ENCODE data around the gene HOXB3. TPM values are rescaled to one million over a fixed set of nuclear protein-coding genes. Genes with fewer than 3 reads are reported as not detected.

HOXB3 gene
- total and polyA plus RNA-seq, 4 donors, result 23.8 to 162 (median 94.8) TPM

DNA sequence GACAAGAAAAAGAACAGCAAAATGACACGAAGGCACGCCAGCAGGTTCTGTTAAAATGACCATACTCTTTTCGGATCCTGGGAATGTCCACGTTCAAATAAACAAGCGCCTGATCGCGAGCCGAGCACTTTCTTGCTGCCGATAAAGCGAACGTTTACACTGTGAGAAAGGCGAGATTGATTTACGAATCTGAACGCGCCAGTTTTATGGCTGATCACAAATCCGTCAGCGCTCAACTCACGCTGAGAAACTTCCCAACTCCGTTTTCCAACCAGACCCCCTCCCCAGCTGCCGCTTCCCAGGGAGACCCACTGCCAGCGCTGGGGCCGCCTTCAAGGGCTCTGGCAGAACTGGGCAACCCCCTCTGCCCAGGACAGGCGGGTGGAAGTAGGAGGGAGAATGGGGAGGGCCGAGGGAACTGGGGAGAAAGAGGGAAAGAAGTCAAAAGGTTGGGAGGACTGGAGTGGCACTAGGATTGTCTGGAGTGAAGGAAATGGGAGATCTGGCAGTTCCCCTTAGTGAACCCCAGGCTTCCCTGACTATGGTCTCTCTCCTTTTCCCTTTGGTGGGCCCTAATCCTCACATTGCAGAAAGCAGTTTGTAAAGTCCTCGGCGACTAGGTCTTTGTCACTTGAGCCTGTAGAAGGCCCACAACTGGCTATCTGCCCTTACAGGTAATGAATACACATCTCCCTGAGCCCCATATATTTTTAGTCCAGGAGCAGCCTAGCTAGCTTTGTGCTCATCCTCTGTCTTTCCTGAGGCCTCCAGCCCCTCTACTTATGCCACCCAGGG lies 18.8 kb downstream of the HOXB3 start:
- peak overlapping the region; percentile 99 for H3K27ac ChIP-seq (ENCODE audit: low read depth, low read length)

DNA sequence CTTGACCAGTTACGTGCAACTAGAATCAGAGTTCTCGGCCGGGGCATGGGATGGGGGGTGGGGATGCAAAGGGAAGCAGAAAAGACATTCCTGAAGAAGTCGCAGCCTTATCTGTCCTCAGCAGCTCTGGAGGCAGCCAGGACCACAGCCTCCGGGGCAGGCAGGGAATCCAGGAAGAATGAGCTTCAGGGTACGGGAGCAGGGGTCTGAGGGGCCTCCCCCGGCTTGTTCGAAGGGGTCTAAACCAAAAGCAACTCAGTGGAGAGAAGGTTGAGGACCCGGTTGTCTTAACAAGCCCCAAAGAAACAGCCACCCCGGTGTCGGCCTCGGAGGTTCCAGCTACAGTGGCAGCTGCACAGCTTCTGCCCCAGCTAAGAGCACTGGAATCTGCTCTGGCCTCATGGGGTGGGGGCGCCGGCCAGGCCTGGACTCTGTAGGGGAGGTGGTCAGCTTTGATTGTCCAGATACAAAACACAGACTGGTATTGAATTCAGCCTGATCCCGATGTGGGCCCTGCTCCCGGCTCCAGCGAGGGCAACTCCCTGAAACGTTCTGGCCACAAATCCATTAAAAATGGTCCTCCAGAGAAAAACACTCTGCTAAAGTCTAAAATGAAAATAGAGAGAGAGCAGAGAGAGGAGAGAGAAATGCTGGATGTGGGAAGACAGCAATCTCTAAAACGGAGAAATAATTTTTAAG lies 19.6 kb downstream of the HOXB3 start:
- 4% methylated on average over 14 of the region's 19 CpGs for WGBS (ENCODE audit: insufficient coverage)
- peak in 1 of 6 donors; percentile 40 for DNase-seq (ENCODE audit: low read depth in 4 of 6, low spot score in 6 of 6)
- Histone ChIP-seq H3K27me3 (ENCODE audit: control insufficient read depth, insufficient read depth, low read length) (no peaks in the 10 kb centered on the region), H3K36me3 (ENCODE audit: control insufficient read depth, insufficient read depth, low read length) (peaks cover 24% of the 10 kb centered on the region), H3K4me1 (ENCODE audit: control insufficient read depth, insufficient read depth, low read length) (peaks cover 78% of the 10 kb centered on the region), H3K9me3 (ENCODE audit: control insufficient read depth, insufficient read depth, low read length) (no peaks in the 10 kb centered on the region), H3K27ac (ENCODE audit: low read depth, low read length) (peak overlapping the region; percentile 99), H3K4me3 (ENCODE audit: low read depth, low read length) (peak overlapping the region; percentile 46)

More for the DNA sequence above, 18.8 kb downstream of the HOXB3 start:
- Histone ChIP-seq H3K4me3 (ENCODE audit: low read depth, low read length) (peak overlapping the region; percentile 46), H3K36me3 (ENCODE audit: control insufficient read depth, insufficient read depth, low read length) (peaks cover 25% of the 10 kb centered on the region), H3K27me3 (ENCODE audit: control insufficient read depth, insufficient read depth, low read length) (no peaks in the 10 kb centered on the region), H3K9me3 (ENCODE audit: control insufficient read depth, insufficient read depth, low read length) (no peaks in the 10 kb centered on the region), H3K4me1 (ENCODE audit: control insufficient read depth, insufficient read depth, low read length) (peaks cover 79% of the 10 kb centered on the region)
- WGBS (ENCODE audit: insufficient coverage), result 8% methylated on average over 21 of the region's 26 CpGs
- peak in 2 of 6 donors; percentile 70 to 91 for DNase-seq (ENCODE audit: low read depth in 4 of 6, low spot score in 6 of 6)

DNA sequence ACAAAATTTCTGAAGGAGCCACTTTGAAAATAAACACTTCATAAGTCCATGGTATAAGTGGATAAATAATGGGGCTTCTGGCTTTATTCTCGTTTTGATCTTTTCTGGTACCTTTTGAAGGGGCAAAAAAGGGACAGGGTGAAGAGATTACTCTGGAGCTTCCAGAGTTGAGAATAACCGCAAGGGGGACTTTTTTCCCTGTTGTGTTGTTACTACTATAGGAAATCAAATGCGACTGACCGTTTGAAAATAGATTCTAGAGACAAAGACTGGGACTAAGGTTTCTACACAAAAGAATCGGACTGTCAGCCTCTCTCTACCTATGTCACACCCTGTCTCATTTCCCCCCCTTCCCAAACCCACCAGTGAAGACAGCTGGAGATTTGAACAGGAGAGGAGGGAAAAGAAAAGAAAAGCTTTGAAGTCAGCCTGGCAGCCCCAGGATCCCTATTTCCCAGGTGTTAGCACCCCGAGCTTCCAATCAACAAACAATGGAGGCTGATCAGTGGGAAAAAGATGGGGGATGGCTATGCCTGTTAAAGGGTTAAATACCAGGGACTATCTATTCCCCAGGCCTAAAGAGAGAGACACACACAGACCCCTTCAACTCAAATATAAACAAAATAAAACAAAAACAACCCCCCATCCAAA lies 20.2 kb downstream of the HOXB3 start:
- no peaks in the 10 kb centered on the region for H3K27me3 ChIP-seq (ENCODE audit: control insufficient read depth, insufficient read depth, low read length)
- 20% methylated on average over 1 of the region's 6 CpGs for WGBS (ENCODE audit: insufficient coverage)
- H3K4me1 ChIP-seq (ENCODE audit: control insufficient read depth, insufficient read depth, low read length), result peaks cover 84% of the 10 kb centered on the region

DNA sequence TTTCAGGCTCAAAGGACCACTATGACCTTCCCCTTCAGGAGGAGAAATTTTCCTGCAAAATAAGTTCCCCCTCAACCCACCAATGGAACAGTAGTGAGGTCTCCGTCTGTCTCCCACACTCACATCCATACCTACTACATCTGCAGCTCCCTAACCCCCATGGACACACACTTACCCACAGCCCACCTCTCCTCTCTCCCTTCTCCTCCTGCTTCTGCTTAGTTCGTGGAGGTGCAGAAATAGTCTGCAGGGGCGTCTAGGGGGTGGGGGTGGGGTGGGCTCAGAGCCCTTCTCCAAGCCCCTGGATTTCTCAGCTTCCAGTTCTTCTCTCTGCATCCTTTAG lies 20.8 kb downstream of the HOXB3 start:
- H3K27me3 ChIP-seq (ENCODE audit: control insufficient read depth, insufficient read depth, low read length), result no peaks in the 10 kb centered on the region
- no peak for DNase-seq (ENCODE audit: low read depth in 4 of 6, low spot score in 6 of 6)
- H3K36me3 ChIP-seq (ENCODE audit: control insufficient read depth, insufficient read depth, low read length), result peaks cover 29% of the 10 kb centered on the region
- H3K4me3 ChIP-seq (ENCODE audit: low read depth, low read length), result peak overlapping the region; percentile 46
- H3K9me3 ChIP-seq (ENCODE audit: control insufficient read depth, insufficient read depth, low read length), result no peaks in the 10 kb centered on the region
- no CpG with 5 or more reads among the region's 3 CpGs for whole genome bisulfite sequencing (ENCODE audit: insufficient coverage)
- H3K4me1 ChIP-seq (ENCODE audit: control insufficient read depth, insufficient read depth, low read length), result peaks cover 83% of the 10 kb centered on the region
- peak overlapping the region; percentile 99 for H3K27ac ChIP-seq (ENCODE audit: low read depth, low read length)

More for the DNA sequence above, 20.2 kb downstream of the HOXB3 start:
- peak in 1 of 6 donors; percentile 42 for DNase-seq (ENCODE audit: low read depth in 4 of 6, low spot score in 6 of 6)
- peaks cover 24% of the 10 kb centered on the region for H3K36me3 ChIP-seq (ENCODE audit: control insufficient read depth, insufficient read depth, low read length)
- no peaks in the 10 kb centered on the region for H3K9me3 ChIP-seq (ENCODE audit: control insufficient read depth, insufficient read depth, low read length)
- peak overlapping the region; percentile 46 for H3K4me3 ChIP-seq (ENCODE audit: low read depth, low read length)
- H3K27ac ChIP-seq (ENCODE audit: low read depth, low read length), result peak overlapping the region; percentile 99

DNA sequence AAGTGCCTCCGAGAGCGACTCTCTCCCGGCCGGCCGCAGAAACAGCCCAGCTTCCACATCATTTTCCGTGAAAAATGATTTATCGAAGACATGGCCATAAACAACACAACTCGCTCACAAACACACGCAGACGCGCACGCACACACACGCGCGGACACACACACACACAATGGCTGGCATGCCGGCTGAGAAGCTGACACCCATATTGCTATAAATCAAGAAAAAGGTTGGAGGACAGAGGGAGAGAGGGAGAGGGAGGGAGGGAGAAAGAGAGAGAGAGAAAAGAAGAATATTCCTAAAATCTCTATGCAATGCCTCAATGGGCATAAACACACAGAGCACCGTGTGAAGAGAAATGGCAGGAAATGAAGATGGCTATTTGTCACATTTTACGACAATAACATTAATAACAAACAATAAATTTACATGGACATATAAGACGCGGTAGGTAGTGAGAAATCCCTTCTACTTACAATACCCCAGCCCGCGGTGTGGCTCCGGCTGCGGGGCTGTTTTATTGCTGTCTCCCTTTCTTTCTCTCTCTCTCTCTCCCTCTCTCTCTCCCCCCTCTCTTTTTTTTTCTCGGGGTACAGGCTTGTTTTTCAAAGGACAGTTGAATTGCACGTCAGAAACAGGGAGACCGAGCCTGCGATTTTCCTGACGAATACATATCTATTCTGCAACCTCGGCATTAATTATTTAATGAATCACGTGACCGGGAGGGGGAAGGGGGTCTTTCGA lies 21.4 kb downstream of the HOXB3 start:
- peak overlapping the region; percentile 99 for H3K27ac ChIP-seq (ENCODE audit: low read depth, low read length)
- H3K27me3 ChIP-seq (ENCODE audit: control insufficient read depth, insufficient read depth, low read length), result no peaks in the 10 kb centered on the region
- peak overlapping the region; percentile 46 for H3K4me3 ChIP-seq (ENCODE audit: low read depth, low read length)

DNA sequence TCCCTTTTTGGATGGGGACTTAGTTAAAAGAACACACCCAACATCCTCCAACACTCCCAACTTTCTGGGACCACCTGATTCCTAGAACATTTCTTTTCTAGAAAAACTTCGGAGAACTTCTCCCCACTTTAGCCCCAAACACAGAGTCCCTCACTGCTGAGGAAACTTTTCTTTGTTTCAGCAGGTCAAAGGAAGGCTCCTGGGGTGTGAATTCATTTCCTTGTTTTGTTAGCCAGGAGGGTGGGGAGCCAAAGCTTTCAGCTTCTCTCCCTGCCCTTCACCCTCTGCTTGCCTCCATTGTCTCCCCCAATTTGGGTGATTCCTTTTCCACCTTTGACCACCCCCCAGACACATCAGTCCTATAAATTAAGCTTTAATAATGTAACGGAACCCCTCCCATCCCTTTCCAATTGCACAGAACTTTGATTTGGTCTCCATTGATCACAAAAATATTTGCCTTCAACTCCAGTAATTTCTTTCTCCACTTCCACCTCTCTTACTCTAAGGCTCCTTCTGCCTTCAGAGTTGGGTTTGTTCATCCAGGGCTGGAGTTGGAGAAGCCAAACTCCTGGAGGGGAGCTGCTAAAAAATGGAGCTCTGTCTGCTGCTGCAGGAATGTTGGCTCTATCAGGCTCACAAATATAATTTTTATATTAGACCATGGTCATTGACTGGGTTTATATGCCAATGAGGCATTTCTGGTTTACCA lies 22.2 kb downstream of the HOXB3 start:
- H3K9me3 ChIP-seq (ENCODE audit: control insufficient read depth, insufficient read depth, low read length), result no peaks in the 10 kb centered on the region
- H3K4me1 ChIP-seq (ENCODE audit: control insufficient read depth, insufficient read depth, low read length), result peaks cover 83% of the 10 kb centered on the region
- no peaks in the 10 kb centered on the region for H3K27me3 ChIP-seq (ENCODE audit: control insufficient read depth, insufficient read depth, low read length)
- peak overlapping the region; percentile 46 for H3K4me3 ChIP-seq (ENCODE audit: low read depth, low read length)
- H3K36me3 ChIP-seq (ENCODE audit: control insufficient read depth, insufficient read depth, low read length), result peaks cover 33% of the 10 kb centered on the region
- DNase-seq (ENCODE audit: low read depth in 4 of 6, low spot score in 6 of 6), result no peak
- WGBS (ENCODE audit: insufficient coverage), result 0% methylated on average over 1 of the region's 2 CpGs
- H3K27ac ChIP-seq (ENCODE audit: low read depth, low read length), result peak overlapping the region; percentile 99

More for the DNA sequence above, 21.4 kb downstream of the HOXB3 start:
- Histone ChIP-seq H3K36me3 (ENCODE audit: control insufficient read depth, insufficient read depth, low read length) (peaks cover 30% of the 10 kb centered on the region), H3K4me1 (ENCODE audit: control insufficient read depth, insufficient read depth, low read length) (peaks cover 83% of the 10 kb centered on the region), H3K9me3 (ENCODE audit: control insufficient read depth, insufficient read depth, low read length) (no peaks in the 10 kb centered on the region)
- peak in 2 of 6 donors; percentile 44 to 95 for DNase-seq (ENCODE audit: low read depth in 4 of 6, low spot score in 6 of 6)
- WGBS (ENCODE audit: insufficient coverage), result 2% methylated on average over 10 of the region's 33 CpGs

DNA sequence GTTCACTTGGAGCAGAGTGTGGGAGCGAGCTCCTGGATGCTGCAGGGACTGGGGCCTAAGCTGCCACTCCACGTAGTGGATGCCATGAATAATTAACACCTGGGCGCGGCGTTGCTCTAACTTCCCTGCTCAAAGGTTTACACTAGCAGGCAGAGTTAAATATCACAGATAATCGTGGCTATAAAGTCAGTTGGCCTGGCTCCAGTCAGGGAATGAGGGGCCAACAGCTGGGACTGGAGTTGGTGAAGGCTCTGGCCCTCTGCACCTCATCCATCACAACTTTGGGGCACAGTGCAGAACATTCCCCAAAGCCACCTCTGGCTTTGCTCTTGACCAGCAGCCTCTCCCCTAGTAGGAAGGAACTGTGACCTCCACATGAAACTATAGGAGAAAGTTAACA lies 22.8 kb downstream of the HOXB3 start:
- Histone ChIP-seq H3K36me3 (ENCODE audit: control insufficient read depth, insufficient read depth, low read length) (peaks cover 28% of the 10 kb centered on the region), H3K4me1 (ENCODE audit: control insufficient read depth, insufficient read depth, low read length) (peaks cover 83% of the 10 kb centered on the region), H3K27ac (ENCODE audit: low read depth, low read length) (peak overlapping the region; percentile 99), H3K4me3 (ENCODE audit: low read depth, low read length) (peak overlapping the region; percentile 20), H3K27me3 (ENCODE audit: control insufficient read depth, insufficient read depth, low read length) (no peaks in the 10 kb centered on the region), H3K9me3 (ENCODE audit: control insufficient read depth, insufficient read depth, low read length) (no peaks in the 10 kb centered on the region)
- no peak for DNase-seq (ENCODE audit: low read depth in 4 of 6, low spot score in 6 of 6)
- 21% methylated on average over 6 of the region's 6 CpGs for WGBS (ENCODE audit: insufficient coverage)

DNA sequence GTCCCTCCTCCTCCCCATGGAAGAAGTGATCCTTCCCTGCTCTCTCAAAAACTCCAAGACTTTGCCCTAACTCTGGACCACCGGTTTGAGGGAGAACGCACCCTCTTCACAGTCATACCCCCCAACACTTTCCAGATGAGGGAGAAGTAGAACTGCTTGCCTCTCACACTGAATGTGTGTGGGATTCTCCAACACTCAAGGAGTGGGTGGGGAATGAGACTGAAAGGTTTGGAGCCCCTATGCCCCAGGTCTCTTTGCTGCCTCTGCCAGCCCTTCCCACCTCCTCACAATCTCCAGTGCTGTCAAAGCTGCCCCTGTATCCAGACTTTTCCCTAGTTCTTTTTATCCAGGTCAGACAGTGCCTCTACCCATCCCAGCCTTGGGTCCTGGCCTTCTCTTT lies 23.3 kb downstream of the HOXB3 start:
- Histone ChIP-seq H3K9me3 (ENCODE audit: control insufficient read depth, insufficient read depth, low read length) (no peaks in the 10 kb centered on the region), H3K27ac (ENCODE audit: low read depth, low read length) (peak overlapping the region; percentile 99), H3K4me1 (ENCODE audit: control insufficient read depth, insufficient read depth, low read length) (peaks cover 85% of the 10 kb centered on the region), H3K36me3 (ENCODE audit: control insufficient read depth, insufficient read depth, low read length) (peaks cover 27% of the 10 kb centered on the region), H3K4me3 (ENCODE audit: low read depth, low read length) (peak overlapping the region; percentile 20), H3K27me3 (ENCODE audit: control insufficient read depth, insufficient read depth, low read length) (no peaks in the 10 kb centered on the region)
- no peak for DNase-seq (ENCODE audit: low read depth in 4 of 6, low spot score in 6 of 6)
- WGBS (ENCODE audit: insufficient coverage), result no CpG with 5 or more reads among the region's 2 CpGs
